K562 (cell line): Measurements from ENCODE around the gene SH3BGRL2. TPM values are rescaled to one million over a fixed set of nuclear protein-coding genes. Genes with fewer than 3 reads are reported as not detected.
A peak's percentile ranks its signal among the peaks of the same experiment; 100 is the strongest.

Experiments
- BHLHE40 ChIP-seq: IDR thresholded peaks from 2 replicates; pipeline ENCODE4 v1.6.1; 2011; ENCODE audit warnings: low read length, improper control_type of control experiment
- CC2D1A ChIP-seq: fragments of 450-650 bp; IDR thresholded peaks from 2 replicates; pipeline ENCODE4 v1.6.1; 2017; ENCODE audit warnings: mild to moderate bottlenecking
- CXXC5 ChIP-seq: fragments of 250-450 bp; sonication (Bioruptor Pico); IDR thresholded peaks from 2 replicates; pipeline ENCODE4 v1.8.0; 2022; ENCODE audit warnings: inconsistent platforms, mild to moderate bottlenecking, moderate library complexity
- DLX4 ChIP-seq: fragments of 250-450 bp; sonication (Bioruptor Pico); IDR thresholded peaks from 2 replicates; pipeline ENCODE4 v1.6.1; 2021; ENCODE audit warnings: mild to moderate bottlenecking
- E4F1 ChIP-seq: fragments of 250-450 bp; sonication (Bioruptor Pico); IDR thresholded peaks from 2 replicates; pipeline ENCODE4 v1.5.0; 2021; ENCODE audit warnings: mild to moderate bottlenecking, borderline replicate concordance
- FOXA3 ChIP-seq, 2 experiments: fragments of 450-650 bp in 1 of 2; sonication (generic) in 1 of 2; formaldehyde crosslinking; IDR thresholded peaks in 1 of 2; conservative IDR thresholded peaks in 1 of 2; 2 replicates each; pipeline versions ENCODE4 v1.4.0 to v1.8.0; 2020 to 2022; ENCODE audit warnings: mild to moderate bottlenecking in 2 of 2, missing genetic modification reagents in 1 of 2
- FOXM1 ChIP-seq, 2 experiments: fragments of 450-650 bp in 1 of 2; sonication (generic) in 1 of 2; formaldehyde crosslinking in 1 of 2; IDR thresholded peaks; 2 replicates each; pipeline versions ENCODE4 v1.6.1 to v1.9.0; 2017 to 2022; ENCODE audit warnings: low read depth in 2 of 2, mild to moderate bottlenecking in 2 of 2, missing genetic modification reagents in 1 of 2, moderate library complexity in 1 of 2
- ILF3 ChIP-seq: fragments of 450-650 bp; IDR thresholded peaks from 2 replicates; pipeline ENCODE4 v1.6.1; 2018; ENCODE audit warnings: antibody characterized with exemption, mild to moderate bottlenecking, moderate library complexity, borderline replicate concordance
- KLF6 ChIP-seq: fragments of 250-450 bp; sonication (Bioruptor Pico); IDR thresholded peaks from 2 replicates; pipeline ENCODE4 v1.4.0; 2020; ENCODE audit warnings: mild to moderate bottlenecking, moderate library complexity, borderline replicate concordance
- MAFK ChIP-seq: IDR thresholded peaks from 2 replicates; pipeline ENCODE4 v1.6.1; 2011; ENCODE audit warnings: low read length, improper control_type of control experiment
- MBD1 ChIP-seq: fragments of 250-450 bp; sonication (Bioruptor Pico); IDR thresholded peaks from 2 replicates; pipeline ENCODE4 v1.8.0; 2022; ENCODE audit warnings: inconsistent platforms
- NR1H2 ChIP-seq: sonication (generic); formaldehyde crosslinking; IDR thresholded peaks from 2 replicates; pipeline ENCODE4 v1.4.0; 2020; ENCODE audit warnings: mild to moderate bottlenecking, missing genetic modification reagents
- PML ChIP-seq: IDR thresholded peaks from 2 replicates; pipeline ENCODE4 v1.6.1; 2012; ENCODE audit warnings: low read length, inconsistent platforms
- PRMT5 ChIP-seq: sonication (generic); formaldehyde crosslinking; IDR thresholded peaks from 2 replicates; pipeline ENCODE4 v1.5.0; 2020; ENCODE audit warnings: missing genetic modification reagents
- PYGO2 ChIP-seq: fragments of 450-650 bp; IDR thresholded peaks from 2 replicates; pipeline ENCODE4 v1.6.1; 2016; ENCODE audit warnings: mild to moderate bottlenecking, missing genetic modification characterization, moderate library complexity, missing compliant biosample characterization
- TAF15 ChIP-seq: fragments of 200-400 bp; formaldehyde crosslinking; IDR thresholded peaks from 2 replicates; pipeline ENCODE4 v1.6.1; 2017; ENCODE audit warnings: mild to moderate bottlenecking, low read depth, low read length, moderate library complexity
- TEAD1 ChIP-seq, 2 experiments: fragments of 450-650 bp in 1 of 2; sonication (generic) in 1 of 2; formaldehyde crosslinking; IDR thresholded peaks; 2 replicates each; pipeline versions ENCODE4 v1.4.0 to v1.8.0; 2020 to 2022; ENCODE audit warnings: mild to moderate bottlenecking in 2 of 2, missing genetic modification reagents in 1 of 2
- UBTF ChIP-seq, 2 experiments: IDR thresholded peaks; 2 replicates each; pipeline ENCODE4 v1.6.1; 2012; ENCODE audit warnings: improper control_type of control experiment in 2 of 2, low read depth in 2 of 2, low read length in 2 of 2, borderline replicate concordance in 1 of 2
- ZBTB5 ChIP-seq: fragments of 450-650 bp; IDR thresholded peaks from 2 replicates; pipeline ENCODE4 v1.6.1; 2017; ENCODE audit warnings: antibody characterized with exemption
- polyA plus RNA-seq, 8 experiments: library from polyadenylated mRNA; depleted of rRNA in 4 of 8; stranded (reverse) in 5 of 8; unstranded in 3 of 8; fragments of >200 nt; fragmentation: Nextera tagmentation in 2 of 8; fragmentation: Illumina TruSeq in 1 of 8; extraction: Ambion mirVana in 2 of 8; extraction: Trizol in 1 of 8; gene quantifications; 2 replicates each; pipeline versions ENCODE4 v1.2.1 to v1.2.3, GENCODE V29; 2011 to 2014; ENCODE audit warnings: inconsistent platforms in 1 of 8, missing spikeins in 1 of 8
- total RNA-seq, 7 experiments: library from RNA; depleted of rRNA in 6 of 7; stranded (reverse); fragments of >200 nt in 6 of 7; fragmentation: Illumina TruSeq in 2 of 7; extraction: Trizol in 2 of 7; gene quantifications; 2 replicates each; pipeline versions ENCODE4 v1.2.1 to v1.2.3, GENCODE V29; 2011 to 2021; ENCODE audit warnings: low replicate concordance in 1 of 7

Gene SH3BGRL2
- total and polyA plus RNA-seq, 9 of the 15 experiments (the other 6 are each of a cell fraction or from before 2014, with no cell fraction given): 4.4 to 12.1 (median 7.3) TPM

- peak; percentile 61; the same call in 1 of the 2 replicates for TF ChIP-seq FOXM1 (IDR thresholded peaks at IDR 0.05; ENCODE audit: low read depth)
- no peak for TF ChIP-seq FOXM1 (CRISPR knock-in tag; IDR thresholded peaks at IDR 0.05; ENCODE audit: low read depth)
- TF ChIP-seq KLF6 (CRISPR knock-in tag): no peak
- no peak for TF ChIP-seq ZBTB5
- no peak for TF ChIP-seq DLX4 (CRISPR knock-in tag)
- no peak for TF ChIP-seq PYGO2 (tag)
- no peak for TF ChIP-seq UBTF (IDR thresholded peaks at IDR 0.05; ENCODE audit: borderline replicate concordance in 1 of 2, low read depth in 2 of 2, low read length in 2 of 2)
- TF ChIP-seq FOXA3 (CRISPR knock-in tag; conservative IDR thresholded peaks at IDR 0.05 in 1 of 2, IDR thresholded peaks at IDR 0.05 in 1 of 2): peak; percentile 89 to 91
- no peak for TF ChIP-seq MAFK
- no peak for TF ChIP-seq ILF3
- no peak for TF ChIP-seq MBD1 (CRISPR knock-in tag)
- no peak for TF ChIP-seq PRMT5 (CRISPR knock-in tag)
- TF ChIP-seq CXXC5: peak; percentile 68
- TF ChIP-seq TAF15: no peak
- 0 out of 2 replicates have a peak, but pooled peaks have one; percentile 57 for TF ChIP-seq CC2D1A
- TF ChIP-seq NR1H2 (CRISPR knock-in tag): no peak
- TF ChIP-seq TEAD1 (CRISPR knock-in tag; IDR thresholded peaks at IDR 0.05): no peak
- TF ChIP-seq E4F1 (CRISPR knock-in tag): no peak
- no peak for TF ChIP-seq BHLHE40
- peak; percentile 69 for TF ChIP-seq PML
Measured at GRCh38 chr6:79599725-79600259, 31.3 kb upstream of the SH3BGRL2 start (continued).
